Stimulated activated CD8-positive, alpha-beta memory T cell treated with anti-CD3 and anti-CD28 coated beads, Interleukin-12 subunit alpha, Interleukin-12 subunit beta, amount 100 ng/mL, for 4 hours (primary cell): Measurements from ENCODE around the gene COL16A1.

Experiments
- DNase-seq: peaks from one replicate; pipeline ENCODE4 v3.0.0-alpha.2; 2020; ENCODE audit warnings: low read depth

The COL16A1 gene

GRCh38 chr1:31683997-31684396 is 19.8 kb downstream of the COL16A1 start:
- no peak for DNase-seq

DNA sequence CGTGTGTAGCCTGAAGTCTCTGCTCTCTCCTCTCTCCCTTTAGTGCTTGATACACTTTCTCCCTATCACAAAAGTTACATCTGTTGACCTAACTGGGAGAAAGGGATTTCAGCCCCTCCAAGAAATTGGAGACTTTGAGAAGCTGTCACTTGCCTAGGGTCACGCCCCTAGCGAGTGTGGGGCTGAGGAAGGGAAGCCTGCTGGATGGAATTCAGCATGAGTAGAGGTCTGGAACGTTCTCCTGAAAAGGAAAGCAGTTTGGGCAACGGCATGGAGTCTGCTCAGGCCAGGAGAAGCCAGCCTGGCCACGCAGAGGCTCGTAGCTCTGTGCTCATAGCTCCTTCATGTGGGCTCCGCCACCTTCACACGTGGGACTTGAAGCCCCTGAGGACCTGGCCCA is 22.4 kb downstream of the COL16A1 start:
- no peak for DNase-seq

- DNase-seq: no peak
Measured at GRCh38 chr1:31679676-31680230, 24.1 kb downstream of the COL16A1 start.

GRCh38 chr1:31679091-31679490 is 24.7 kb downstream of the COL16A1 start:
- DNase-seq: no peak

- no peak for DNase-seq
Measured at GRCh38 chr1:31678681-31679080, 25.1 kb downstream of the COL16A1 start.

GRCh38 chr1:31677949-31678348 is 25.9 kb downstream of the COL16A1 start:
- no peak for DNase-seq

DNA sequence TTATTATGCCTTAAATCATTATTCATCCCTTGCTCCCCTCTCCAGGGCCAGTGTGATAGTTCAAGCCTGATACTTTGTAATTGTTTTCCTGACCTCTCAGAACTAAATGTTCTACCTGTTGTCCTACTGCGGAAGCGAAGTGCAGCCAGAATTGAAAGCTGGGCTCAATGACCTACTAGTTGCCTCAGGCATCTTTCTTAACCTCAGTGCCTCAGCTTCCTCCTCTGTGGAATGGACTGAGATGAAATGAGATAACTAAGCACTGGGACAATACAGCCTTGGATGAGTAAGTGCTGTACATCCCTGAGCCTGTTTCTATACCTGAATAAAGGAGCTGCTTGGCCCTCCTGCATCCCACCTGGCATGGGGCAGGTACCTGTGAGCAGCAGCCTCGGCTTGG is 26.4 kb downstream of the COL16A1 start:
- no peak for DNase-seq

GRCh38 chr1:31675756-31676155 is 28.1 kb downstream of the COL16A1 start:
- no peak for DNase-seq

GRCh38 chr1:31675161-31675560 is 28.7 kb downstream of the COL16A1 start:
- no peak for DNase-seq

DNA sequence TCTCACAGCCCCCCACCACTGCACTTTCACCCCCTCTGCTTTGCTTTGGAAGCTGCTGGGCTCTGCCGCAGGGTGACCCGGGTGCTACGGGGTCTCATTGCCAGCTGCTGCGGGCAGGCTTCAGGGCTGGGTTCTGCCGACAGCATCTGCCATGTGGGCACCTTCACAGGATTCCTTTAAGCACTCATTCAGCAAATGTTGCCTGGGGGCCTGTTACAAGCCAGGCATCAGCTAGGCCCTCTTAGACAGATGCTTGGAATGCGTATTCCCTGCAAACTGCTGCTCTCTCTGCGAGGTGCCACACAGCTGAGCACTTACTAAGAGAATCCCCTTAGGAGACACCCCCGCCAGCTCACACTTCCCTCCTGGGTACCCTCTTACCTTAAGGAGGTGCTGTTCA is 29.2 kb downstream of the COL16A1 start:
- DNase-seq: no peak

GRCh38 chr1:31673433-31673832 is 30.4 kb downstream of the COL16A1 start:
- no peak for DNase-seq

DNA sequence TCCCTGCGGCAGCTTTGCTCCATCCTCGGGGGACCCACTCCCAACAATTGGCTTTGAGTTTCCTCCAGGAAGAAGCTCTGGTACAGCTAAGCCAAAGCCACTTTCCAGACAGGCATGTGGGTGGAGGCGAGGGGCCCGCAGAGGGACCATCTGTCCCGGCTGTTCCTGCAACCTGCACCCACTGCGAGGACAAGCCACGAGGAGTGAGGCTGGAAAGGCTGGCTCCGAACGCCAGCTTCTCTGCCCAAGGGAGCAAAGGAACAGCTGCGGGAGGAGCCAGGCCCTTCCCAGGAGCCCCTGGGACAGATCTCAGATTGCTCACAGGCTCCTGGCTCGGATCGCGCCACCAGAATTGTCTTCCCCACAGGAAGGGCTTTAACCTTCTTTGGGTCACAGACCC is 30.8 kb downstream of the COL16A1 start:
- no peak for DNase-seq

DNA sequence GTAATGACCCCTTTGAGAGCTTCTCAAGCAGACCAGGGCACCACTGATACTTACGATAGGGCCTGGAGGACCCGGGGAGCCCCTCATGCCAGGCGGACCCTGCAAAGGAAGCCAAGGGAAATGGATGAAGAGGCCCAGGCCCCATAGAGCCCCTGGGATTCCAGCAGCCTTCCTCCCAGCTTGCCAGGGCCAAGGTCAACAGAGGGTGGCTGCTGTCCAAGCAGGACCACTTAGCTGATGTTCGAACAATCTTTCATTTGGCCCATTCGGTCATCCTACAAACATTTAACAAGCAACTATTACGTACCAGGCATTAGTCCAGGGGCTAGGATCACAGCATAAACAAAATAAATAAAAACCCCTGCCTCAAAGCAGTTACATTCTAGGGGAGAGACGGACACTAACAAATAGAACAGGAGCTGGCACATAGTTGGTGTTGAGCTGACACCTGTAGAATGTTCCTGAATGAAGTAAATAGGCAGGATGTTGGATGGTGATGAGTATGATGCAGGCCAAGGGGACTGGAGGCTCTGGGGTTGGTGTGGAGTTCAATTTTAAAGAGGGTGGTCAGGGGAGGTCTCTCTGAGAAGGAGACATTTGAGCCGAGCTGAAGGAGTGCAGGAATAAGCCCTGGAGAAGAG is 32.1 kb downstream of the COL16A1 start:
- no peak for DNase-seq

DNA sequence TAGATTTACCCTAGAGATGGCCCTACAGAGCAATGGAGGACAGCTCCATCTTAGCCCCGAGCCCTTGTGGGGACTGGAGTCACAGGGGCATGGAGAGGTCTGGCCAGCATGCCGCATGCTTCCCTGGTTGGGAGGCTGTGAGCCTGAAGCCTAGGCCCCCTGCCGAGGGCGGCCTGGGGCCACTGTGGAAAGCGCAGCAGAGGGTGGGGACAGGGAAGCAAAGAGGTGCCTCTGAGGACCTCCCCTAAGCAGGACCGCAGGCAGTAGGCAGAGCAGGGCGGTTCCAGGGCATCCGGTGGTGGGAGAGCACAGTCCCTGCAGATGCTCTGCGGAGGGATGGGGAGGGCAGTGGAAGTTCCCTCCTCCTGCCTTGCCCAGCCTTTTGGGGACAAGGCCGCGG is 32.7 kb downstream of the COL16A1 start:
- DNase-seq: no peak

DNA sequence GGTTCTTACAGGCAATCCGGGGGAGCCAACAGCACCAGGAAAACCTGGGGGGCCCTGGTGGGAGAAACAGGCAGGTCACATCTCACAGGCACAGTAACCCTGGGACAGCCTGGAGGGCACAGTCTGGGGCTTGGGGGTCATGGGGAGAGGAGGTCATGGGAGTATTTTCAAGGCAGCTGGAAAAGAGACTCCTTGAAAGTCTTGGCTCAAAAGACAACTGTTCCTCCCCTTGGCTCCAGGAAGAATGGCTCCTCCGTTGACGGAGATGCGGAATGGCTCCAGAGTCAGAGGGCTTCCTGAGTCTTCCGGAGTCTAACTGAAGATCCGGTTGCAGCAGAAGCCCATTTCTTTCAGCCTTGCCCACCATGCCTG is 33.2 kb downstream of the COL16A1 start:
- no peak for DNase-seq

DNA sequence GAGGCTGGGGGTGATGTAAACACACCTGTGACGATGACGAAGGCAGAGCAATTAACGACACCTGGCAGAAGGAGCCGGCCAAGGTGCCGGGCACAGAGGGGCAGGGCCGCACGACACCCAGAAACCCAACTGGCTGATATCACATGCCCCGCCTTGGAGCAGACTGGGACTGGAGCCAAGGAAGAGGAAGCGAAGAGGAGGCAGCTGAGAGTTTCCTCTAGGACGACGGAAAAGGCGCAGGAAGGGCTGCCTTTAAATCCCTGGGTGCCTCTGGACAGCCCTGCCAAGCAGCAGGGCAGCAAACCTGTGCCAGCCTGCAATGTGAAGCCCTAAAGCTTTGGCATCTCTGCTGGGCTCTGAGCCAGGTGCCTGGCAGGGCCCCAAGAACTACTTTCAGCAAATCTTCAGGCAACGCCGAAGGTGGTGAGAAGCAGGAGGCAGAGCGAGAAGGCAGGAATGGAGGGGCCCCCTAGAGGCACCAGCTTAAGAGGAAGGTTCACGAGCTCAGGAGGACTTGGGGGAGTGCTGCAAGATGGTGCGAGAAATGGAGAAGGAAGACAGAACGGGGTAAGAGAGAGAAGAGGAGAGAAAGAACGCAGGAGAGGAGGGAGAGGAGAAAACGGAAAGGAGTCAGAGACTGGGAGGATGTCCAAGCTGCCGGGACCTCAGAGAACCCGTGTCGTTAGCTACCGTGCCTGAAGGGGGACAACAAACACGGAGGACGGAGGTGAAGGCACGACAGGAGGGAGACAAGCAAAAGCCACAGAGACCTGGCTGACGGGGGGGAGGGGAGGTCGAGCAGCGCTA is 33.8 kb downstream of the COL16A1 start:
- DNase-seq: no peak

GRCh38 chr1:31669433-31669785 is 34.4 kb downstream of the COL16A1 start:
- DNase-seq: no peak

DNA sequence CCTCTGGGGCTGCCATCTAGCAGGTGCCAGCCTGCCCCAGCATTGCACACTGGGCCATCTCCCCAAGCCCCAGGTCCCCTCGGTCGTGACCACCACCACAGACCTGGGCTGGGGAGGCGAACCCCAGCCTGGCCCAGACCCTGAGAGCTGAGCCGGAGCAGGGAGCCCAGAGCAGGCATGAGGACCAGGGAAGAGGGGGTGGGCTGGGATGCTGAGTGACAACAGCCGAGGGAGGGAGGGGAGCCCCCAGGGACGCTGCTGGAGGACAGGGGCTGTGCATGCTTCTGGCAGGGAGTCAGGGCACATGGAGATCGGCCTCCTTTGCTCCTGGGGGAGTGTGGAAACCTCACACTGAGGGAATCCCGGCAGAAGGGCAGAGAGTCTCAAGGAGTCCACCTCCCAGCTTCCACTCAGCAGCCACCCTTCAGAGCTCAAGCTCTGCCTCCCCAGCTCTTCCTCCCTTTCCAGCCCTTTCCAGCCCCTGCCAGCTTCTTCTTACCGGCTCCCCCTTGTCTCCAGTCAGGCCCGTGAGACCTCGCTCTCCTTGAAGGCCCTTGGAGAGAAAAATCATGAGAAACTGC is 35.4 kb downstream of the COL16A1 start:
- DNase-seq: no peak

DNA sequence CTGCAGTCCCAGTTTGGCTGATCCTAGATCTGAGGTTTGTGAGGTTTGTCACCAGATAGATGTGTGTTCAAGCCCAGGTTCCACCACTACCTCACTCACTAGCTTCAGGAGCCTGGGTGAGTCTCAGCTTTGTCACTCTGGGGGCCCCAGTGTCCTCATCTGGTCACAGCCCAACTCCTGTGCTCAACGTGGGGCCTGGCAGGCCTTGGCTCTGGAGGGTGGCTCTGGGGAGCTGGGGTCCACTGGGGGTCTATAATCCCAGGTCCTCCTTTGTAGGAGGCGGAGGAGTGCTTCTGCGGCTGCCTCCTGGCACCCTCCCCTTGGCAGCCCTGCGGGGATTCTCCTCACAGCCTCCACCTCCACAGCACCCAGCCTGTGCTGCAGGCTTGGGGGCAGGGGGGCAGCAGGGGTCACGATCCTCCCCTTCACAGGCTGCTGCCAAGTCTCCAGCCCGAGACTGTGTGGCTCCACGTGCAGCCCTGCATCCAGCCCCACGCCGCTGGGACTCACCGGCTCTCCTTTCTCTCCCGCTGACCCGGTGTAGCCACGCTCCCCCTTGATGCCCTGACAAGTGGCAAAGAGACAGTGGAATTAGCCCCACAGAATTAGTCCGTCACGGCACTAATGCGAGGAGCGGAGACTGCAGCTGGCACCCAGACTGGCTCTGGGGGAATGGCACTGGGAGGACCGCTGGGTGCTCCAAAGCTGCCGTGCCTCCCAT is 36.6 kb downstream of the COL16A1 start:
- DNase-seq: no peak

DNA sequence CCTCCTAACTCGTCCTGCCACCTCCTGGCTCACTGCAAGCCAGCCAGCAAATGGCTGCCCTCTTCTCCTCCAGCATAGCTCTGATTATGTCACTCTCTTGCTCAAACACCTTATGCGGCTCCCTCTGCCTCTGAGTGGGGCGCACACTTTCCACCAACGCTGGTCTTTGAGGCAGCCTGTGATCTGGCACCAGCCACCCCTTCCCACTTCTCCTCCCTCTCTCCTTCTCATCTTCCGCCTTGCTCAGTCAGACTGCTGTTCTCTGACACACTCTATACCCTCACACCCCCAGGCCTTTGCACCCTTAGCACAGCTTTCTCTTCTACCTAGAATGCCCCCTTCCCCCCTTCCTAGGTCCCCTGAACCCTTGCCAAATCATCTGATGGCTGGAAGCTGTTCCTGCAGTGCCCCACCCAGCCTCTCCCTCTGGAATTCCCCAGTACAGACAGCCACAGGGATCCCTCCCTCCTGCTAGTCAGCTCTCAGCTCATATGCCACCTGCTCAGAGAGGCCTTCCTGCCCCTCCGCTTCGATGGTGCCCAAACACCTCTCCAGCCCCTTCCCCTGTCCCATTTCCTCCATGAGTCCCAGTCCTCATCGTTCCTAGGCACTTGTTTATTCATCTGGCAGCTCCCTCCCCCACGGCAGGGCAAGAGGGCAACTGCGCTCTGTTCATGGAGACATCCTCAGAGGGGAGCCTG is 37.4 kb downstream of the COL16A1 start:
- DNase-seq: no peak

GRCh38 chr1:31665234-31665878 is 38.5 kb downstream of the COL16A1 start:
- DNase-seq: no peak
